NB4 (cell line): ENCODE results near the gene ATXN7L1.

Experiments
- DNase-seq: peaks from one replicate; pipeline ENCODE4 v3.0.0; 2010; ENCODE audit warnings: low read depth
- H3K4me3 ChIP-seq: one replicate; pipeline ENCODE4 v1.5.1; 2011; ENCODE audit warnings: mild to moderate bottlenecking, low read depth, low read length, moderate library complexity
- MAX ChIP-seq: IDR thresholded peaks from 2 replicates; pipeline ENCODE4 v1.6.1; 2011; ENCODE audit warnings: low read depth, low read length
- MYC ChIP-seq: IDR thresholded peaks from 2 replicates; pipeline ENCODE4 v1.6.1; 2011; ENCODE audit warnings: low read depth, low read length
- POLR2A ChIP-seq: IDR thresholded peaks from 2 replicates; pipeline ENCODE4 v1.6.1; 2011; ENCODE audit warnings: mild to moderate bottlenecking; ENCODE audit not compliant: insufficient read length; ENCODE audit errors: extremely low read depth
- TF ChIP-seq, protein P1 (sequence below): IDR thresholded peaks from one replicate; pipeline ENCODE4 v1.5.1; 2012; ENCODE audit warnings: low read depth, low read length

The ATXN7L1 gene

GRCh38 chr7:105613611-105614330 lies 262.6 kb downstream of the ATXN7L1 start:
- no peak for TF ChIP-seq POLR2A
- TF ChIP-seq, protein P1, sequence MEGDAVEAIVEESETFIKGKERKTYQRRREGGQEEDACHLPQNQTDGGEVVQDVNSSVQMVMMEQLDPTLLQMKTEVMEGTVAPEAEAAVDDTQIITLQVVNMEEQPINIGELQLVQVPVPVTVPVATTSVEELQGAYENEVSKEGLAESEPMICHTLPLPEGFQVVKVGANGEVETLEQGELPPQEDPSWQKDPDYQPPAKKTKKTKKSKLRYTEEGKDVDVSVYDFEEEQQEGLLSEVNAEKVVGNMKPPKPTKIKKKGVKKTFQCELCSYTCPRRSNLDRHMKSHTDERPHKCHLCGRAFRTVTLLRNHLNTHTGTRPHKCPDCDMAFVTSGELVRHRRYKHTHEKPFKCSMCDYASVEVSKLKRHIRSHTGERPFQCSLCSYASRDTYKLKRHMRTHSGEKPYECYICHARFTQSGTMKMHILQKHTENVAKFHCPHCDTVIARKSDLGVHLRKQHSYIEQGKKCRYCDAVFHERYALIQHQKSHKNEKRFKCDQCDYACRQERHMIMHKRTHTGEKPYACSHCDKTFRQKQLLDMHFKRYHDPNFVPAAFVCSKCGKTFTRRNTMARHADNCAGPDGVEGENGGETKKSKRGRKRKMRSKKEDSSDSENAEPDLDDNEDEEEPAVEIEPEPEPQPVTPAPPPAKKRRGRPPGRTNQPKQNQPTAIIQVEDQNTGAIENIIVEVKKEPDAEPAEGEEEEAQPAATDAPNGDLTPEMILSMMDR = no peak
- TF ChIP-seq MYC = no peak
- no peak for TF ChIP-seq MAX
- DNase-seq = no peak
- no peak overlapping the region for H3K4me3 ChIP-seq

- no peak for DNase-seq
- no peak for TF ChIP-seq MAX
- no peak for TF ChIP-seq POLR2A
- TF ChIP-seq, protein P1 = no peak
- TF ChIP-seq MYC = no peak
- H3K4me3 ChIP-seq = no peak overlapping the region
Observed at GRCh38 chr7:105612806-105613205, 263.6 kb downstream of the ATXN7L1 start.

DNA sequence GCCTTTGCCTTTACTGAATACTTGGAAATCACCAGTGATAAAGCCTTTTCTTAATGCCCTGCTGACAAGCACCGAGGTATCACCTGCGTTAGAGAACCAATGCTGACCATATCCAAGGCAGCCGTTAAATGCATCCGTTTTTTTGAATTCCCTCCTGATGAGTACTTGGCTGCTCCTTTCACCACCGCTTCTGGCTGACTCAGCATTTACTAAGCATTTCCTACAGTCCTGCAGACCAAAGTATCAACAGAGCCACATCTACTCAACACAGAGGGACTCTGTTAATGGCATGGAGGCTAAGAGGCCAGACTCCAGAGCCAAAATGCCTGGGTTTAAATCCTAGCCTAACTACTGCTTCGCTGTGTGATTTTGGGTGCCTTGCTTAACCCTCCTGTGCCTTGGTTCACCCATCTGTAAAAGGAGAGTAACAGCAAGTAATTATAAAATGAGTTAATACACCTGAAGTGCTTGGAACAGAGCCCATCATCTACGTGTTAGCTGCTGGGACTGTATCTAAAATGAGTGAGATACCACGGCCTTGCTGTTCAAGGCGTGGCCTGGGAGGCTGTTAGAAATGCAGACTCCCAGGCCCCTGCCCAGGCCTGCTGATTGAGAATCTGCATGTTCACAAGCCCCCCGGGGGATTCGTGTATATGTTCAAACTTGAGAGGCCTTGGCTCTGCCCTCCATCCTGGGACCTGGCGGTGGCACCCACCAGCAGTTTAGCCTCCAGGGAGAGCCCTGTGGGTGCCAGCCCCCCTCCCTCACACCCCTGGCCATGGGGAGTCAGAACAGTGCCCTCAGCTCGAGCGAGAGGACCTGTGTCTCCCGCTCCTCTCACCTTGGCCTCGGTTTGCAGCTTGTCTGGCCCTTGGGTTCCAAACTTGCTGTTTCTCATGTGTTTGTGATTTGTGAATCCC lies 264.3 kb downstream of the ATXN7L1 start:
- no peak for DNase-seq
- no peak overlapping the region for H3K4me3 ChIP-seq
- TF ChIP-seq POLR2A (no peak), MAX (no peak), MYC (no peak)
- TF ChIP-seq, protein P1 = no peak

DNA sequence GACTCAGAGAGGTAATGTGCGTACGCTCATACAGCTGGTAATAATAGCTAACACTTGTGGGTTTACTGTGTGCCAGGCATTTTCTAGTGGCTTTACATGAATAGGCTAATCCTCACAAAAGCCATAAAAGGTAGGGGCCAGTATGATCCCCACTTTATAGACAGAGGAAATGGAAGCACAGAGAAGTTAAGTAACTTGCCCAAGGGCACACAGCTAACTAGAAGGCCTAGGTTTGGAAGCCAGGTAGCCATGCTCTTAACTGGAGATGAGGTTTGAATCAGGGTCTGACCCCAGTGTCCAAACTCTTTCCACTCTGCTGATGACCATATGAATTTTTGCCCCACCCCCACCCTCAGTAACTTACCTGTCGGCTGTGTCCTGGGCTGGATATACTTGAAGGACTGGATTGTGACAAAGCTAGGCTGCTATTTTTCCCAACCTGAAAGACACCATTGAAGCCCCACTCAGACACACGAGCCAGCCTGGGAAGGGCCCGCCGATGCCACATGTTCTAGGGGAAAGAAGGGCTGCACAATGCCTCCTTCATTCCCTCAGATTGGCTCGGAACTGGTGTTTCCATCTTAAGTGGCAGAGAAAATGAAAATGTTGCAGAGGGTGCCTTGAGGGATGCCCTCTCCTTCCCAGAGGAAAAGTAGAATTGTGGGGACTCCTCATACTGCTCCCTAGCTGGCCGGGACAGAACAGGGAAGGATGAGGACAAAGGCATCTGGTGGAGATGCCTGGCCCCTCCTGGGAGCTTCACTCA lies 266.1 kb downstream of the ATXN7L1 start:
- no peak for TF ChIP-seq MYC
- TF ChIP-seq POLR2A = no peak
- TF ChIP-seq MAX = no peak
- TF ChIP-seq, protein P1 = no peak
- H3K4me3 ChIP-seq = no peak overlapping the region
- DNase-seq = no peak

DNA sequence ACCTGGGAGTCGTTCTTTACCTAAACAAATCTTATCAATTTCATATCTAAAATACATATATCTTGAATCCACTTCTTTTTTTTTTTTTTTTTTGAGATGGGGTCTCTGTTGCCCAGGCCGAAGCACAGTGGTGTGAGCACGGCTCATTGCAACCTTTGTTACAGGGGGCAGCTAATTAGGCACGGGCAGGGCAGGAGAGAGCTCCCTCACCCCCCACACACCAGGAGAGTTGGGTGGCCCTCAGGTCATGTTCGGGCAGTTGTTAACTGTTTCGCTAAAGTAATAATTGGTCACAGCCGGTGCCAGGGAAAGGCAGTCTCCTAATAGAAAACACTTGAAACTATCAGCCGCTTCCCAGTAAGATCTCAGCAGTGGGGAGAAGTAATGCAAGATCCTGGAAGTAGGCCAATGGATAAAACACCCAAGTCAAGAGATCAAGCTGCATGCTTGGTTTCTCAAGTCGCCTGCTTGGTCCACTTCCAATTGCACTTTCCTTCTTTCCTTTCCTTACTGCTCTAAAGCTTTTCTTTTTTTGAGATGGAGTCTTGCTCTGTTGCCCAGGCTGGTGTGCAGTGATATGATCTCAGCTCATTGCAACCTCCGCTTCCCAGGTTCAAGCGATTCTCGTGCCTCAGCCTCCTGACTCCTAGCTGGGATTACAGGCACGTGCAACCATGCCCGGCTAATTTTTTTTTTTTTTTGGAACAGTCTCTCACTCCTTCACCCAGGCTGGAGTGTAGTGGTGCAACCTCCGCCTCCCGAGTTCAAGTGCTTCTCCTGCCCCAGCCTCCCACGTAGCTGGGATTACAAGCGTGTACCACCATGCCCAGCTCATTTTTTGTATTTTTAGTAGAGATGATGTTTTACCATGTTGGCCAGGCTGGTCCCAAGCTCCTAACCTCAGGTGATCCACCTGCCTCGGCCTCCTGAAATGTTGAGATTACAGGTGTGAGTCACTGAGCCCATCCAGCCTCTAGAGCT lies 273.8 kb downstream of the ATXN7L1 start:
- H3K4me3 ChIP-seq = no peak overlapping the region
- TF ChIP-seq MYC (no peak), POLR2A (no peak), MAX (no peak)
- TF ChIP-seq, protein P1 = no peak
- no peak for DNase-seq
